HEK293 (cell line): ENCODE results near the gene B3GALNT1.

Source experiments
- CTCF ChIP-seq: fragments of 450-650 bp; formaldehyde crosslinking; IDR thresholded peaks from 2 replicates; pipeline ENCODE4 v1.5.1; 2016; ENCODE audit warnings: missing biosample characterization, missing genetic modification characterization
- EGR2 ChIP-seq: fragments of 450-650 bp; formaldehyde crosslinking; IDR thresholded peaks from 2 replicates; pipeline ENCODE4 v1.5.1; 2016; ENCODE audit warnings: low read depth, missing biosample characterization, missing genetic modification characterization
- GFI1B ChIP-seq: fragments of 450-650 bp; formaldehyde crosslinking; IDR thresholded peaks from 2 replicates; pipeline ENCODE4 v1.5.1; 2016; ENCODE audit warnings: missing biosample characterization, missing genetic modification characterization
- GLIS1 ChIP-seq: fragments of 450-650 bp; formaldehyde crosslinking; IDR thresholded peaks from 2 replicates; pipeline ENCODE4 v1.5.1; 2016; ENCODE audit warnings: missing biosample characterization, missing genetic modification characterization
- HOXA7 ChIP-seq: sonication (generic); formaldehyde crosslinking; IDR thresholded peaks from 2 replicates; pipeline ENCODE4 v1.8.1; 2022; ENCODE audit warnings: missing genetic modification reagents, borderline replicate concordance
- REPIN1 ChIP-seq: fragments of 450-650 bp; formaldehyde crosslinking; IDR thresholded peaks from 2 replicates; pipeline ENCODE4 v1.5.1; 2017; ENCODE audit warnings: missing biosample characterization, missing genetic modification characterization, low read depth
- YY1 ChIP-seq: fragments of 450-650 bp; formaldehyde crosslinking; IDR thresholded peaks from 2 replicates; pipeline ENCODE4 v1.5.1; 2018; ENCODE audit warnings: missing biosample characterization, missing genetic modification characterization
- ZNF10 ChIP-seq: fragments of 450-650 bp; formaldehyde crosslinking; IDR thresholded peaks from 2 replicates; pipeline ENCODE4 v1.5.1; 2017; ENCODE audit warnings: missing biosample characterization, missing genetic modification characterization
- ZNF341 ChIP-seq: fragments of 450-650 bp; formaldehyde crosslinking; IDR thresholded peaks from 2 replicates; pipeline ENCODE4; 2016; ENCODE audit warnings: low read depth, missing biosample characterization, missing genetic modification characterization
- ZNF501 ChIP-seq: fragments of 450-650 bp; formaldehyde crosslinking; IDR thresholded peaks from 2 replicates; pipeline ENCODE4 v1.5.1; 2016; ENCODE audit warnings: missing biosample characterization, missing genetic modification characterization
- ZNF664 ChIP-seq: fragments of 450-650 bp; formaldehyde crosslinking; IDR thresholded peaks from 2 replicates; pipeline ENCODE4 v1.5.1; 2016; ENCODE audit warnings: missing biosample characterization, missing genetic modification characterization
- ZNF785 ChIP-seq: fragments of 450-650 bp; formaldehyde crosslinking; IDR thresholded peaks from 2 replicates; pipeline ENCODE4 v1.5.1; 2016; ENCODE audit warnings: missing biosample characterization, missing genetic modification characterization

GRCh38 chr3:161107311-161107710 is 2.2 kb upstream of the B3GALNT1 start:
- TF ChIP-seq CTCF (tag by site-specific recombination) (no peak), GFI1B (tag by site-specific recombination) (no peak), ZNF785 (tag by site-specific recombination) (no peak), EGR2 (tag by site-specific recombination) (no peak), ZNF10 (tag by site-specific recombination) (no peak), YY1 (tag by site-specific recombination) (no peak), ZNF341 (tag by site-specific recombination) (no peak), REPIN1 (tag by site-specific recombination) (no peak), ZNF501 (no peak), GLIS1 (tag by site-specific recombination) (no peak), HOXA7 (CRISPR knock-in tag) (no peak), ZNF664 (tag by site-specific recombination) (no peak)
